ENCODE data around the gene GJB3.
"Not testable (repeated sequence)": the region's sequence is repeated elsewhere in the genome, so short reads cannot be mapped to it uniquely, and the experiment has no call there.

The GJB3 gene

GRCh38 chr1:34781071-34781843, at the start of gene GJB3:
TSS of gene GJB3 (plus strand) at chr1:34781214. CDS start at chr1:34784763, 3,549 bp downstream.
- no peaks in the 10 kb centered on the region for H3K36me3 ChIP-seq (ENCODE audit: control insufficient read depth, insufficient read depth, low read length)
- peak within 1 kb of the TSS; percentile 75 for H3K4me3 ChIP-seq (ENCODE audit: low read depth, low read length)
- no peaks in the 10 kb centered on the region for H3K4me1 ChIP-seq (ENCODE audit: control insufficient read depth, insufficient read depth, low read length)
- H3K9ac ChIP-seq (ENCODE audit: low read depth, low read length), result peak within 1 kb of the TSS; percentile 37
- no peaks in the 10 kb centered on the region for H3K9me3 ChIP-seq (ENCODE audit: control insufficient read depth, insufficient read depth, low read length)
- peaks cover 23% of the 10 kb centered on the region for H3K27me3 ChIP-seq (ENCODE audit: control insufficient read depth, insufficient read depth, low read length)

DNA sequence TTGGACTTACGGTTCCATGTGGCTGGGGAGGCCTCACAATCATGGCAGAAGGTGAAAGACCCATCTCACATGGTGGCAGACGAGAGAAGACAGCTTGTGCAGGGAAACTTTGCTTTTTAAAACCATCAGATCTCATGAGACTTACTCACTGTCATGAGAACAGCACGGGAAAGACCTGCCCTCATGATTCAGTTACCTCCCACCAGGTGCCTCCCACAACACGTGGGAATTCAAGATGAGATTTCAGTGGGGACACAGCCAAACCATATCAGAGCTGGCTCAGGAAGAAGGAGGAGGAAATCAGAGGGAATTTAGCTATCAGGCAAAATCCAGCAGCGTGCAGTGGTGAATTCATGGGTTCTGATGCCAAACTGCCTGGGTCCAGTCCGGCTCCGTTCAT, 48.2 kb upstream of the GJB3 start:
- H3K36me3 ChIP-seq (ENCODE audit: control insufficient read depth, insufficient read depth, low read length); H3K9ac ChIP-seq (ENCODE audit: low read depth, low read length); H3K9me3 ChIP-seq (ENCODE audit: control insufficient read depth, insufficient read depth, low read length); H3K4me1 ChIP-seq (ENCODE audit: control insufficient read depth, insufficient read depth, low read length); H3K4me3 ChIP-seq (ENCODE audit: low read depth, low read length); H3K27me3 ChIP-seq (ENCODE audit: control insufficient read depth, insufficient read depth, low read length): not testable (repeated sequence)

DNA sequence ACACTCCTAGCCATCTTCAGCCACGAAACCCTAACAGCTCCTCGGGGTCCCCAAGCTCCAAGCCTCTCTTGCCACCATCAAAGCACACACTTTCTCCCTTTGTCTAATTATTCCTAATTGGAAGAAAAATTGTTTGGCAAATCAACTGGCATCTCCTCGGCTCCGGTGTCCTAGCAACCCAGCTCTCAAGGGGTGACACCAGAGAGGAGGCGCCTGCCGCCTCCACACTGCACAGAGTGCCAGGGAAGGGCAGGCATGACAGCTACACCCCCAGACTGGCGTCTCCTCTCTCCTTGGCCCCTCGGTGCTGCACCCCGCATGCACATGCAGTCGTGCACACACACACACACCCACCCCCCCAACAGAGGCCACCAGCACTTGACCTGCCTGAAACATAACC, 44.3 kb upstream of the GJB3 start:
- no peak overlapping the region for H3K4me3 ChIP-seq (ENCODE audit: low read depth, low read length)
- H3K4me1 ChIP-seq (ENCODE audit: control insufficient read depth, insufficient read depth, low read length), result no peaks in the 10 kb centered on the region
- no peaks in the 10 kb centered on the region for H3K36me3 ChIP-seq (ENCODE audit: control insufficient read depth, insufficient read depth, low read length)
- no peak overlapping the region for H3K9ac ChIP-seq (ENCODE audit: low read depth, low read length)
- H3K27me3 ChIP-seq (ENCODE audit: control insufficient read depth, insufficient read depth, low read length), result peaks cover 2% of the 10 kb centered on the region
- H3K9me3 ChIP-seq (ENCODE audit: control insufficient read depth, insufficient read depth, low read length), result no peaks in the 10 kb centered on the region

GRCh38 chr1:34737236-34737635, 43.8 kb upstream of the GJB3 start:
- H3K4me3 ChIP-seq (ENCODE audit: low read depth, low read length); H3K9ac ChIP-seq (ENCODE audit: low read depth, low read length); H3K9me3 ChIP-seq (ENCODE audit: control insufficient read depth, insufficient read depth, low read length); H3K4me1 ChIP-seq (ENCODE audit: control insufficient read depth, insufficient read depth, low read length); H3K36me3 ChIP-seq (ENCODE audit: control insufficient read depth, insufficient read depth, low read length); H3K27me3 ChIP-seq (ENCODE audit: control insufficient read depth, insufficient read depth, low read length): not testable (repeated sequence)

- no peak overlapping the region for H3K4me3 ChIP-seq (ENCODE audit: low read depth, low read length)
- no peaks in the 10 kb centered on the region for H3K9me3 ChIP-seq (ENCODE audit: control insufficient read depth, insufficient read depth, low read length)
- H3K9ac ChIP-seq (ENCODE audit: low read depth, low read length), result no peak overlapping the region
- H3K36me3 ChIP-seq (ENCODE audit: control insufficient read depth, insufficient read depth, low read length), result no peaks in the 10 kb centered on the region
- H3K4me1 ChIP-seq (ENCODE audit: control insufficient read depth, insufficient read depth, low read length), result no peaks in the 10 kb centered on the region
- H3K27me3 ChIP-seq (ENCODE audit: control insufficient read depth, insufficient read depth, low read length), result peaks cover 8% of the 10 kb centered on the region
Measured at GRCh38 chr1:34739613-34740012, 41.4 kb upstream of the GJB3 start.

- Histone ChIP-seq H3K4me1 (ENCODE audit: control insufficient read depth, insufficient read depth, low read length) (no peaks in the 10 kb centered on the region), H3K36me3 (ENCODE audit: control insufficient read depth, insufficient read depth, low read length) (no peaks in the 10 kb centered on the region), H3K27me3 (ENCODE audit: control insufficient read depth, insufficient read depth, low read length) (peaks cover 8% of the 10 kb centered on the region), H3K9ac (ENCODE audit: low read depth, low read length) (no peak overlapping the region), H3K4me3 (ENCODE audit: low read depth, low read length) (no peak overlapping the region), H3K9me3 (ENCODE audit: control insufficient read depth, insufficient read depth, low read length) (no peaks in the 10 kb centered on the region)
Measured at GRCh38 chr1:34740161-34740868, 40.7 kb upstream of the GJB3 start.

DNA sequence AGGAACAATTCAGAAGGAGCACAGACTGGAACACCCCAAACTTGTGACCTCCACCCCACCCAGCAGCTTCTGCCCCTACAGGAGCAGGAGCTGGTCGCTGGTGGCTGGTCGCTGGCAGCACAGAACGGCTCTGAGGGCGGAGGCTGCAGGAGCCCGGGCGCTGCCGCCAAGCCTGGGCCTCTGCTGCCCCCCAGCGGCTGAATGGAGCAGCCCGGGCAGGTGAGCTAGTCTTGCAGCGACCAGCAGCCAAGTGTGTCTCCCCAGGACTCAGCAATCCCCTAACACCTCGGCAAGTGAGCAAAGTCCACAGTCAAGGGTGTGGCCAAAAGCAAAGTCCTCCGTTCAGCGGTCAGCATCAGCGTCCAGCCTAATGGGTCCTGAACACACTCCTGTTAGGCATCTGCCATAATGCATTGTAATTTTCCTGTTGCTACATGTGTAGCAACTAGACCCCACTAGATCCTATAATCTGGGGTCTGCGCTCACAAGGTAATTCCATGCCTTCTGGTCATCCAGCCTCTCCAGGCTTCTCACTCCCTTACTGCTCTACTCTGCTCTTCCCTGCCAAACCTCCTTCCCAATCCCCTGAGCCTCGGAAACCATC, 38.2 kb upstream of the GJB3 start:
- Histone ChIP-seq H3K4me1 (ENCODE audit: control insufficient read depth, insufficient read depth, low read length) (no peaks in the 10 kb centered on the region), H3K4me3 (ENCODE audit: low read depth, low read length) (no peak overlapping the region)

GRCh38 chr1:34743775-34744174, 37.2 kb upstream of the GJB3 start:
- Histone ChIP-seq H3K4me1 (ENCODE audit: control insufficient read depth, insufficient read depth, low read length) (no peaks in the 10 kb centered on the region), H3K9me3 (ENCODE audit: control insufficient read depth, insufficient read depth, low read length) (no peaks in the 10 kb centered on the region), H3K27me3 (ENCODE audit: control insufficient read depth, insufficient read depth, low read length) (peaks cover 8% of the 10 kb centered on the region), H3K36me3 (ENCODE audit: control insufficient read depth, insufficient read depth, low read length) (no peaks in the 10 kb centered on the region), H3K4me3 (ENCODE audit: low read depth, low read length) (no peak overlapping the region), H3K9ac (ENCODE audit: low read depth, low read length) (no peak overlapping the region)

More for the DNA sequence above, 38.2 kb upstream of the GJB3 start:
- Histone ChIP-seq H3K9me3 (ENCODE audit: control insufficient read depth, insufficient read depth, low read length) (no peaks in the 10 kb centered on the region), H3K9ac (ENCODE audit: low read depth, low read length) (no peak overlapping the region), H3K36me3 (ENCODE audit: control insufficient read depth, insufficient read depth, low read length) (no peaks in the 10 kb centered on the region), H3K27me3 (ENCODE audit: control insufficient read depth, insufficient read depth, low read length) (peaks cover 8% of the 10 kb centered on the region)

- no peaks in the 10 kb centered on the region for H3K36me3 ChIP-seq (ENCODE audit: control insufficient read depth, insufficient read depth, low read length)
- H3K4me1 ChIP-seq (ENCODE audit: control insufficient read depth, insufficient read depth, low read length), result no peaks in the 10 kb centered on the region
- H3K4me3 ChIP-seq (ENCODE audit: low read depth, low read length), result no peak overlapping the region
- no peaks in the 10 kb centered on the region for H3K9me3 ChIP-seq (ENCODE audit: control insufficient read depth, insufficient read depth, low read length)
- H3K9ac ChIP-seq (ENCODE audit: low read depth, low read length), result no peak overlapping the region
- H3K27me3 ChIP-seq (ENCODE audit: control insufficient read depth, insufficient read depth, low read length), result peaks cover 8% of the 10 kb centered on the region
Measured at GRCh38 chr1:34744851-34745250, 36.2 kb upstream of the GJB3 start.

- peaks cover 8% of the 10 kb centered on the region for H3K27me3 ChIP-seq (ENCODE audit: control insufficient read depth, insufficient read depth, low read length)
- no peak overlapping the region for H3K9ac ChIP-seq (ENCODE audit: low read depth, low read length)
- no peak overlapping the region for H3K4me3 ChIP-seq (ENCODE audit: low read depth, low read length)
- no peaks in the 10 kb centered on the region for H3K36me3 ChIP-seq (ENCODE audit: control insufficient read depth, insufficient read depth, low read length)
- no peaks in the 10 kb centered on the region for H3K4me1 ChIP-seq (ENCODE audit: control insufficient read depth, insufficient read depth, low read length)
- H3K9me3 ChIP-seq (ENCODE audit: control insufficient read depth, insufficient read depth, low read length), result no peaks in the 10 kb centered on the region
Measured at GRCh38 chr1:34745666-34746065, 35.3 kb upstream of the GJB3 start.

- Histone ChIP-seq H3K36me3 (ENCODE audit: control insufficient read depth, insufficient read depth, low read length) (no peaks in the 10 kb centered on the region), H3K27me3 (ENCODE audit: control insufficient read depth, insufficient read depth, low read length) (peaks cover 8% of the 10 kb centered on the region), H3K9ac (ENCODE audit: low read depth, low read length) (no peak overlapping the region), H3K9me3 (ENCODE audit: control insufficient read depth, insufficient read depth, low read length) (no peaks in the 10 kb centered on the region), H3K4me3 (ENCODE audit: low read depth, low read length) (no peak overlapping the region), H3K4me1 (ENCODE audit: control insufficient read depth, insufficient read depth, low read length) (no peaks in the 10 kb centered on the region)
Measured at GRCh38 chr1:34746101-34746500, 34.9 kb upstream of the GJB3 start.

Data from iPS-15b (cell line).